Stimulated activated CD8-positive, alpha-beta memory T cell treated with anti-CD3 and anti-CD28 coated beads, Interleukin-15, amount 100 ng/mL, for 1 hour (primary cell): Measurements from ENCODE around the gene PLEKHG1.

Experiments used
- DNase-seq: peaks from one replicate; pipeline ENCODE4 v3.0.0-alpha.2; 2020; ENCODE audit warnings: low read depth

Gene PLEKHG1

GRCh38 chr6:150620244-150620643 lies 20.6 kb downstream of the PLEKHG1 start:
- no peak for DNase-seq

DNA sequence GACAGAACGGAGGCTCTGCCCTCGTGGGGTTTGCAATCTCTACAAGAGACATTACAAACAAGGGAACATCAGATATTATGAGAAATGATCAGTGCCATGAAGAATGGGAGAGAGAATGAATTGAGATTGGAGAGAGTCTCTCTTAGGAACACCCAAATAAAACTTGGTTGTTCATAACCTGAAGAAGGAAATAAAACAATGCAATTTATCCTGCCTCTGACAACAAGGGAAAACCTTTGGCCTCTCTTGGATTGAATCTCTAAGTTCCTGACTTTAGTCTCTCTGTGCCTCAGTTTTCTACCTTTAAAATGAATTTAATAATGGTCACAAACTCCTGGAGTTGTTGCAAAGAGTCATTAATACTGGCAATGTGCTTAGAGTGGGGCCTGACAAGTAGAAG lies 21.1 kb downstream of the PLEKHG1 start:
- DNase-seq, result no peak

GRCh38 chr6:150622476-150622875 lies 22.8 kb downstream of the PLEKHG1 start:
- DNase-seq, result no peak

- no peak for DNase-seq
Measured at GRCh38 chr6:150622941-150623874, 23.5 kb downstream of the PLEKHG1 start.

DNA sequence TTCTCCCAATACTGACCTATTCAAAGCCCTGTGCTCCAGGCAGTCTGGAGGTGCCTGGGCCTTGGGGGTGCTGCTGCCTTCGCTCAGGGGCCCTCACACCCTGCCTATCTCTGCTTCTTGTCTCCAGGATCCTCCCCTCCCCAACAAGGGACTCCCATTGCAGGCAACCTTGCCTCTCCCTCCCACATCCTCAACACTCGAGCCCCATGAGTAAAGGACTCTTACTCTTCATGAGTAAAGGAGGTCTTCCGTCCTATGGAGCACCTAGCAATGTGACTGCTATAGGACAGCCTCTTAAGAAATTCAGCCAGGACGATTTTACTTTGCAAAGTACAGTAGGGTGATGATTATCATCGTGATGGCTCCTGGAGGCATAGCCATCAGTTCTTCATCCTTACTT lies 24.5 kb downstream of the PLEKHG1 start:
- DNase-seq, result no peak

GRCh38 chr6:150625927-150626326 lies 26.2 kb downstream of the PLEKHG1 start:
- no peak for DNase-seq

DNA sequence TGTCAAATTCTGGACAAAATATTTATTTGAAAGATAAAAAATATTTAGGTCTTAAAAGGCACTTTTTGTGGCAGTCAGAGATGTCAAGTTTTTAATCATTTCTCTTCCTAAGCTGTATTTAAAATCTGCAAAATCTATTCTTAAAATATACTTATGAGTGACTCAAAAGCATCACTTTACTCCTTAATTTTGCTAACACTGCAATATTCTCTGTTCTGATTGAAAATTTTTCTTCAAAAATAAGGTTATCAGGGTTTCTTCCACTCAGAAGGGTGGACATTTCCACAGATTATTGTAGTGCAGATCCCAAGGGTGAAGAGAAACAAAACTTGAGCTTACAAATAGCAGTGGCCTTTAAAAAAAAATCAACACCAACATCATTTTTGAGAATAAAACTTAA lies 27.5 kb downstream of the PLEKHG1 start:
- no peak for DNase-seq

- no peak for DNase-seq
Measured at GRCh38 chr6:150627585-150628025, 27.9 kb downstream of the PLEKHG1 start.

DNA sequence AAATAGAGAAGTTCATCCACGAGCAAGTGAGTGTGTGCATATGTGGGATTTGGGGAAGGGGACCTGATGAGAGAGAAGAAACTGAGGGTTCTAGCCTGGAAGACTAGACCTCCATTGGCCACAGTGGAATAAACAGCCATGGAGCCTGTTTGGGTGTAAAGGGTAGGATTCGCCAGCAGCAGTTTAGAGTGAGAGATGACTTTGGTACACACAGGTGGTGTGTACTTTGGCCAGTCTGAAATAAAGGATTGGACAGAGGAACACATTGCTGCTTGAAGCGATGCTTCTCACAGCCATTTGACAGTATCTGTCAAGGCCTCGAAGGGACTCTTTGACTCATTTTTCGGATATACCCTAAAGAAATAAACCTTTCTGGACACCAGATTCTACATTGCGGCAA lies 29.2 kb downstream of the PLEKHG1 start:
- DNase-seq, result no peak

DNA sequence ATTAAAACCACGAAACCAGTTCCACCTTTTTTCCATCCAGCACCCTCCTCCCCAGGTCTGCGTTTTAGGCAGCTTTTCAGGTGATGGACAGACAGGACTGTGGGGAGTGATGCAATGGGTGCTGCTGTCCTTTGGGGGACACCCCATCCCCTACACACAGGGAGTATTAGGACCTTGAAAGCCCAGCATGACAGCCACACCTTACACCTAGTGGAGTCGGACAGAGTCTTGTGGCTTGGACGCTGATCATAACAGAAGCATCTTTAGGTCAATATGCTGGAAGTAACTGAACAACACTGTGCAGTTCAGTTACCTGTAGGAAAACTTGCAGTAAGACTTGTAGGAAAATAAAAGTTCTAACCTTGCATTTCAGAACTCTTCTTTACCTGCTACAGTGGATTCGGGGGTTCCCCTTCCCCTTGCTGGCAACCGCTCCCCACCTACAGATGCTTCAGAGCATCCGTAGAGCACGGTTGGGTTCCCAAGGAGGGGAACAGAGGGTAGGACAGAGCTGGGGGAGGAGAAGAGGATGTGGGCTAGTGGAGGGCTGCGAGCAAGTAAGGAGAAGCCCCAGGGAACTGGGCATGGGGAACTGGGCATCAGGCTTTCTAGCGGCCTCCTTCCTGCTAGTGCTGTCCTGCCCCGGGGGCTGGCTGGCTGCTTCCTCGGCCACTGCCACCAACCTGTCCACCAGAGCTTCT lies 31.7 kb downstream of the PLEKHG1 start:
- no peak for DNase-seq

DNA sequence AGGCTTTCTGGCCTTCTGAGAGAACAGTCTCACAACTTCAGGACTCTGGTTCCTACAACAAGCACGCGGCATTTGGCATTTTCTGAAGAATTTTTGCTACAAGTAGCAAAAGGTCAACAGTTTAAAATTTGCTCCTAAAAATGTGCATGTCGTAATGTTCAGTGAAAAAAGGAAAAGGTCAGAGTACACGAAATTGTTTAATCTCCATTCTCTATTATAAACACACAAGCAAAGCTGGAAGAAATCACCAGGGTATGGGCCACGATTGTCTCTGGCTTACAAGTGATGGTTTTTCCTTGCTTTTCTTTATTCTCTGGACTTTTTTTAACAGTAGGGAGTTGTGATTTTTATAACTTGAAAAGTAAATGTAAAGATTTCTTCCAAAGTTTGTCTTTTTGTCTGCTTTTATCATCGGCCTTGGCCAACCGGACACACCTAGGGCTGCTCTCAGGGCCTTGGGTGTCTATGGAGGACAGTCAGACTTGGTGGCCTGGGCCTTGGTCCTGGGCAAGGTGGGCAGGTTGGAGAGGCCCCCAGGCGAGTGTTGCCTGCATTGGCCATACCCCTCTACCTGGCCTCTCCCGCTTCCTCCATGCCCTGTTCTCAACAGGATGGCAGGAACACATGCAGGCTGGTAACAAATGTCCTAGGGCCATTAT lies 32.4 kb downstream of the PLEKHG1 start:
- DNase-seq, result no peak

DNA sequence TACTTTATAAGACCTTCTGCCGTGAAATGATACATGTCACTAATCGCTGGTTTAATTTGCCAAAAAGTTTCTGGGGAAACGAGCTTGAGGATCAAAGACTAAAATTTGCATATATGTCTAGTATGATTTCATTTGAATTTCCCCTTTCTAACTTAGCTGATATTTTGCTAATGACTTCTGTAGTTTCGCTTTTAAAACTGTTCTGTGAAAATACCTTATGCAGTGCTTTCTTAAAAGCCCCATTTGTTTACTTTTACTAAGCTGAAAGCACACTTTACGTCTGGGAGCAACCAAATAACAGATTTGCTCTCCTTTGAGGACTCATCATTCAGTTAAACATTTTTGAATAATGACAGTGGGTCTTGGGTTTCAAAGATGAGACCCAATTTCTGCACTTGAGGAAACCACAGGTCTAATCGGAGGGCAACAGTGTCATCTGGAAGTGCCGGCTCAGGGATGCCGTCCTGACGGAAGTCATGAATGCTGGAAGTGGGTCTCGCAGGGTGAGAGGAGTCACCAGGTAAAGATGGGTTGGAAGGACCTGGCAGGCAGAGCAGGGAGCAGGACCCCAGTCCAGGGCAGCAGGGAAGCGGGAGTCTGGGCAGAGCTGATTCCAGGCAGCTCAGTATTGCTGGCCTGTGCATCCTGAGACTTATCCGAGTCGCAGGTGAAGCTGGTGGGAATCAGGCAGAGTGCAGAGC lies 33.2 kb downstream of the PLEKHG1 start:
- no peak for DNase-seq

DNA sequence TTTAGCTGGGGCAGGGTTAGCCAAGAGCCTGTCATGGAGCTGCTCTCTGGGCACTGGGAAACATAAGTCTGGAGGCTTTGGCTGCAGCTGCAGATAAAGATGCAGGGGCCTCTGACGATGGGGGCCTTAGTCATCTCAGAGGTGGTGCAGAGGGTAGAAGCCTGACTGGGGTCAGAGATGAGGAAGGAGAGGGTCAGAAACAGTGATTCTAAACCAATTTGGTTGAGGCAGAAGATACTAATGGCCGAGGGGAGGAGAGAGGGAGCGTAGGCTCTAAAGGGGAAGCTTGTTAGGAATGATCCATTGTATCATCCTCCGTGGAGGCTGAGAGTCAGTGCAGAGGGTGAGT lies 33.8 kb downstream of the PLEKHG1 start:
- no peak for DNase-seq

DNA sequence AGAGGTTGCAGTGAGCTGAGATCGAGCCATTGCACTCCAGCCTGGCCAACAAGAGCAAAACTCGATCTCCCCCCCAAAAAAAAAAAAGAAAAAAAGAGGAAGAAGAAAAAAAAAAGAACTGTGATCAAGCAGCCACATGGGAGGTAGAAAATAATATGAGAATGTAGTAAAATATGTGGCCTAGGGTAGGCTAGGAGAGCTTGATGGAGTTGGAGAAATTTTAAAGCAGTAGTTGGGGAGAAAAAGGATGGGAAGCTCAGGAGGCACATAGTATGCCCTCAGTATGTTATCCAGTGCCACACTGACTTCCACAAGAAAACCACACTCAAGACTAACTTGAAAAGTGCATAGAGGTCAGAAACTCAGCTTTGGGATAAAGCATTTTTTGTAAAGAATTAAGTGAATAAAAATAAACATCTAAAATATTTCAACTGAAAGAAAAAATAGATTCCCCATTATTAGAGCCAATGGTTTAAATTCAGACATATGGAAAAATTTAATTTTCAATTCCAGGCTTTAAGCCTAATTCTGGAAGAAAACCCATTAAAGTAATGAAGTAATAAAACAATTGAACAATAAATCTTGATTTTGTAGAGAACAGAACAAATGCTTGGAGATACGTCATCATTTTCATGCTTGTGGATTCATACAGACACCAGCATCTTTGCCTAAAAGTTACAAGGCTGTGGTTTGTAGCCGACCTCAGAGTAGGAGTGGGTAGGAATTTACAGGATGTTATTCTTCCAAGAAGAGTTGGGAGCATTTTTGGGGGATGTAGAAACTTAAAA lies 34.7 kb downstream of the PLEKHG1 start:
- DNase-seq, result no peak

DNA sequence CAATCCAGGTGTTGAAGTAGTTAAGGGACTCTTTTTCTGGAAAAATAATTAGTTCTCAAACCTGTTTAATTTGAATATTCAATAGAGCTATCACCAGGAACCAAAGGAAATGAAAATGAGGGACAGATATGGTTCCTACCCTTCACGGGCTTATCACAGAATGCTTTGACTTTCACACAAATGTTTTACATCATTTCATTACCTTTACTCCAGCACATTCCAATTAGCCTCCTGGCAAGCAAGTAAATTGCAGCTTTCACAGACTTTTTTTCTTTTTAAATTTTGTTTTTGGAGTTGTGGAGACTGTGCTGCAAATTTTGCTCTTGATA lies 35.2 kb downstream of the PLEKHG1 start:
- DNase-seq, result no peak

DNA sequence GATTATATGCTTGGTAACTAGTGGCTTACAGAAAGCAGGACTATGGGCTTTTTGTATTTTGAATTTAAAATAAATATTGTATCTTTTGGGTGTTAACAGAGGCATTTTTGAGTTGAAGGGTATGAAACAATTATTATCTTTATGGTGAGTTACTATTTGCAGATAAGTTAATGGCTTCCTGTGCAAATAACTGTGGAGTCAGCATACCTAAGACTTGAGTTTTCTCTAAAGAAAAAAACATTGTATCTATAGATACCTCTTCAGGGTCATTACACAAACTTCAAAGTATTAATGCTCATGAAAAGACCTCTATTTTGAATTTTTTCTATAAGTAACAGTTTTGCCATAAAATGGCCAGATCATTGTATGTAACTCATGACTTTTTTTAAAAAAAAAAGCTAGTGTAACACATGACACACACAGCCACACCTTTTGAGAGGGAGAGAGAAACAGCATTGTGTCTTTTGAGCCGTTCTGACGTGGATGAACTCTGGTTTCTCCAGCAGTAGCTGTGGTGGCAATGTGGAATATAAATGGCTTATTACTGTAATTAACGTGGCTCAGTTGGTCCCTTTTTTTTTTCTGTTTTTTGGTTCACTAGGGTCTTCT lies 36.3 kb downstream of the PLEKHG1 start:
- no peak for DNase-seq

DNA sequence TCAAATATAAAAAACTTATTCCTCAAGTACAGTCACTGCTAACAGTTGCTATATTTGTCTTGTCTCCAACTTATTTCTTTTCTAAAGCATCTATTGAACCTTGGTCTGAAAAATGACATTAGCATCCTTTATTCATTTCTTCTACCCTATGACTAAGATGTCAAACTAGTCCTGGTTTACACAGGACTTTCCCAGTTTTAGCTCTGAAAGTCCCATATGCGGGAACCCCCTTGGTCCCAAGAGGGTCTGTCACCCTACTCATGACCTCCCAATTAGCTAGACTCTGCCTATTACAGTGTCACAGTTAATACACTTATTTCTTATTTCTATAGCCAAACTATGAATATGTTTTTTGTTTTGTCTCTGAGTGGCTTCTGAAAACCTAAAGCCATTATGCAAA lies 37.1 kb downstream of the PLEKHG1 start:
- no peak for DNase-seq

DNA sequence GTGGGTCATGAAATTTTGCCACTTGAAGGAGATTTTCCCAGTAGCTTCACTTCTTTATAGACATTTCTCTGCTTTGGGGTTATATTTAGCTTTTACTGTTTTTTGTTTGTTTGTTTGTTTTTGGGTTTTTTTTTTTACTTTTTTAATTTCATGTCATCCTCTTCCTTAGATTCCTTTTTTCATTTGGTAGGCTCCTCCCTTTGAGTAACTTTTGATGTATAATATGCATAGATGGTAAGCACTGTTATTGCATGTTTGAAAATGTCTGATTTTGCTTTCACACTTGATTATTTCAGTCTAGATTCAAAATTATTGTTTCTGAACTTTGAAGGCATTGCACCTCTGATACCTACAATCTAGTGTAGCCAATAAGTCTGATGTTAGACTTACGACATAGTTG lies 37.6 kb downstream of the PLEKHG1 start:
- no peak for DNase-seq

DNA sequence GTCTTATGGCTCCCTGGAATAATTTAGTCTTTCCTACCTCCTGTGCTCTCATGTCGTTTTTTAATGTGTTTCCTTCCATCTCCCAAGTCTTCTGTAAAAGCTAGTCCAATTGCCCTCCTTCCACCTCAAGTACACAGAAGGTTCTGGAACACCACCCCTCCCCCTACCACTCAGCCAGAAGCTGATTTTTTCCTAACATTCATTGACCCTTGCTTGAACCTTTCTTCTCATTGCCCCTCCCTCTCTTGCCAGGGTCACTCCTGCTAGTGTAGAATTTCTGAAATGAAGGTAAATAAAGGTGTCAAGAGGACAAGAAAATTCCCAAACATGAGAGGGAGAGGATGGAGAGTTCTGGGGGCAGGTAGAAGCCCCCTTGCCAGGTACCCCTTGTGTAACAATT lies 38.6 kb downstream of the PLEKHG1 start:
- no peak for DNase-seq

DNA sequence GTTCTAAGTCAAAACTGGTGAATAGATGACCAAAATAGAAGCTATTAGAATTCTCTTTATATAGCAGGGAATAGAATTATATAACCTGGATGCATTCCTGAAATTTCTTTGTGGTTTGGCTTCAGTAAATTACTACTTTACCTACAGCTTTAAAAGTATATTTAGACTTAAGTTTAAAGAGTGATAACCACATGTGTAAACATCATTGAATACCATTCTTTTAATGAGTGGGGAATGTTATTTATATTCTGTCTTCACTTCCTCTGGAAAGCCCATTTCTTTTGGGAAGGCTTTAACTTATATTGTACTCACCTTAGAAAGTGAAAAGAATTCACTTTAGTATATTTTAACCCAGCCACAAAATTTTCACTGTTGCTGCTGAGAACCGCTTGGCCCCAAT lies 39.1 kb downstream of the PLEKHG1 start:
- DNase-seq, result no peak

DNA sequence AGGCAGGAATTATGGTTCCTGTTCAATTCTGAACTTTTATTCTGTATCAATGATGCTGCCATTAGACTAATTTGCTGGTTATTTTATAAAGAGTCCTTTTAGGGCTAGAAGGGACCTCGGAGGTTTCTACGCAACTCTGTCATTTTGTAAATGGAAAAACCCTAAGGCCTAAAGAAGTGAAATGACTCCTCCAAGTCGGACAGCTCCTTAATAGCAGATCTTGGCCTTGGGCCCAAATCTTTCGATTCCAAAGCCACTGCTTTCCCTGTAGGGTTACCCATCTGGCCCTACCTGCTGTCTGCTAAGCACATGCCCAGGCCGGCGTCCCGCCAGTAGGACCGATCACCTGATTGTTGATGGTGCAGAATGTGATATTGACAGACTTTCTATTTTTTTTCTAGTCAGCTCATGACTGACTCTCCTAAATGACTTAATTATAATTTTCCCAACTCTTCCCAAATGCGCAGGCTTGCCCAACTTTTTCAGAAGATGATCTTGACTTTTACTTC lies 40.2 kb downstream of the PLEKHG1 start:
- DNase-seq, result no peak
